ENCODE results near the gene COL27A1. TPM values are rescaled to one million over a fixed set of nuclear protein-coding genes. Genes with fewer than 3 reads are reported as not detected.

COL27A1 gene
- total and polyA plus RNA-seq, 2 donors (not counting 1 experiment from before 2014, with no cell fraction given): 0.16 to 0.27 TPM

- no peak for DNase-seq
- no peak overlapping the region for H3K4me2 ChIP-seq (replicated peaks; ENCODE audit: low read depth, low read length, poor library complexity, severe bottlenecking)
- H3K36me3 ChIP-seq (replicated peaks in 1 of 2; ENCODE audit: control extremely low read depth in 1 of 2, control insufficient read depth in 1 of 2, extremely low read depth in 1 of 2, insufficient read depth in 2 of 2, low read length in 1 of 2): peaks cover 20 to 71% of the 10 kb centered on the region in 2 experiments
- CTCF ChIA-PET: interaction anchor here (1.0 to 9.3 kb wide), 7 partner anchors 54 to 317 kb away, joined by 3 to 91 read pairs (median 4); no protein-coding TSS in a partner anchor
- Mint-ChIP-seq H3K9me3 (ENCODE audit: insufficient read depth) (no peaks in the 10 kb centered on the region), H3K27me3 (no peaks in the 10 kb centered on the region), H3K4me3 (no peak overlapping the region), H3K27ac (peak overlapping the region; percentile 53), H3K4me1 (peaks cover 35% of the 10 kb centered on the region)
- H4K20me1 ChIP-seq (ENCODE audit: control insufficient read depth, insufficient read depth, low read length, poor library complexity, severe bottlenecking): peaks cover 34% of the 10 kb centered on the region
- H3K79me2 ChIP-seq (ENCODE audit: control insufficient read depth, insufficient read depth, low read length): no peaks in the 10 kb centered on the region
- no peak overlapping the region for H3K4me3 ChIP-seq (ENCODE audit: control extremely low read depth in 1 of 5, extremely low read depth in 1 of 5, insufficient read depth in 1 of 5, low read depth in 2 of 5, low read length in 4 of 5)
- no peak overlapping the region for H3K9ac ChIP-seq (ENCODE audit: low read length)
- TF ChIP-seq CTCF (IDR thresholded peaks at IDR 0.05): no peak
- no peak for TF ChIP-seq EZH2 (IDR thresholded peaks at IDR 0.05; ENCODE audit: borderline replicate concordance, insufficient read depth, low read depth, low read length, poor library complexity, severe bottlenecking)
- POLR2A ChIA-PET: interaction anchor here (0.6 kb wide), 1 partner anchor 36 kb away, joined by 4 read pairs; no protein-coding TSS in a partner anchor
- no peak overlapping the region for H2AFZ ChIP-seq (ENCODE audit: insufficient read depth, low read depth, low read length, poor library complexity, severe bottlenecking)
- H3K9me3 ChIP-seq (ENCODE audit: control extremely low read depth in 1 of 3, control insufficient read depth in 2 of 3, insufficient read depth in 1 of 3, low read length in 2 of 3): peaks cover 0 to 5% (median 0%) of the 10 kb centered on the region in 3 donors
- over 99% methylated on average over 21 of the region's 23 CpGs for WGBS (ENCODE audit: insufficient coverage)
- ATAC-seq (ENCODE audit: low read depth): no peak
- H3K27me3 ChIP-seq (replicated peaks in 1 of 4; ENCODE audit: control extremely low read depth in 1 of 4, control insufficient read depth in 3 of 4, insufficient read depth in 4 of 4, low read length in 3 of 4): no peaks in the 10 kb centered on the region
- peaks cover 0 to 17% of the 10 kb centered on the region in 2 donors for H3K4me1 ChIP-seq (ENCODE audit: control insufficient read depth in 2 of 2, insufficient read depth in 2 of 2, low read length in 2 of 2)
- no peak overlapping the region for H3K27ac ChIP-seq (ENCODE audit: low read length in 2 of 2)
- intact Hi-C loops (cut with micrococcal nuclease): no loop called here
These were observed 181.5 kb downstream of the COL27A1 start for GRCh38 chr9:114336699-114337395.

GRCh38 chr9:114338187-114338586 is 182.8 kb downstream of the COL27A1 start:
- no peaks in the 10 kb centered on the region for H3K9me3 ChIP-seq (ENCODE audit: control extremely low read depth in 1 of 3, control insufficient read depth in 2 of 3, insufficient read depth in 1 of 3, low read length in 2 of 3)
- CTCF ChIA-PET: interaction anchor here (0.8 to 9.3 kb wide), 20 partner anchors 35 to 324 kb away, joined by 3 to 91 read pairs (median 4); partner anchors contain the start of gene AKNA
- no peaks in the 10 kb centered on the region for H3K79me2 ChIP-seq (ENCODE audit: control insufficient read depth, insufficient read depth, low read length)
- WGBS (ENCODE audit: insufficient coverage): 92% methylated on average over 1 of the region's 2 CpGs
- no peak for TF ChIP-seq EZH2 (IDR thresholded peaks at IDR 0.05; ENCODE audit: borderline replicate concordance, insufficient read depth, low read depth, low read length, poor library complexity, severe bottlenecking)
- no peak for TF ChIP-seq CTCF (IDR thresholded peaks at IDR 0.05)
- Mint-ChIP-seq H3K27me3 (no peaks in the 10 kb centered on the region), H3K9me3 (ENCODE audit: insufficient read depth) (no peaks in the 10 kb centered on the region), H3K4me3 (no peak overlapping the region), H3K27ac (peak overlapping the region; percentile 50), H3K4me1 (peaks cover 31% of the 10 kb centered on the region)
- H4K20me1 ChIP-seq (ENCODE audit: control insufficient read depth, insufficient read depth, low read length, poor library complexity, severe bottlenecking): peaks cover 45% of the 10 kb centered on the region
- H3K27me3 ChIP-seq (replicated peaks in 1 of 4; ENCODE audit: control extremely low read depth in 1 of 4, control insufficient read depth in 3 of 4, insufficient read depth in 4 of 4, low read length in 3 of 4): no peaks in the 10 kb centered on the region
- no peak overlapping the region for H3K4me2 ChIP-seq (replicated peaks; ENCODE audit: low read depth, low read length, poor library complexity, severe bottlenecking)
- H3K36me3 ChIP-seq (replicated peaks in 1 of 2; ENCODE audit: control extremely low read depth in 1 of 2, control insufficient read depth in 1 of 2, extremely low read depth in 1 of 2, insufficient read depth in 2 of 2, low read length in 1 of 2): peaks cover 21 to 84% of the 10 kb centered on the region in 2 experiments
- H3K27ac ChIP-seq (ENCODE audit: low read length in 2 of 2): peak overlapping the region in 1 of 2 donors; percentile 71
- POLR2A ChIA-PET: interaction anchor here (1.1 kb wide), 1 partner anchor 29 kb away, joined by 3 read pairs; no protein-coding TSS in a partner anchor
- ATAC-seq (ENCODE audit: low read depth) (no peak), DNase-seq (no peak)
- no peak overlapping the region for H3K4me3 ChIP-seq (ENCODE audit: control extremely low read depth in 1 of 5, extremely low read depth in 1 of 5, insufficient read depth in 1 of 5, low read depth in 2 of 5, low read length in 4 of 5)
- H2AFZ ChIP-seq (ENCODE audit: insufficient read depth, low read depth, low read length, poor library complexity, severe bottlenecking): no peak overlapping the region
- no peak overlapping the region for H3K9ac ChIP-seq (ENCODE audit: low read length)
- intact Hi-C loops (cut with micrococcal nuclease): loop anchor here (2.0 kb wide), 1 partner anchor 61 kb away; no protein-coding TSS in a partner anchor
- H3K4me1 ChIP-seq (ENCODE audit: control insufficient read depth in 2 of 2, insufficient read depth in 2 of 2, low read length in 2 of 2): peaks cover 0 to 17% of the 10 kb centered on the region in 2 donors
